C4-2B (cell line): ENCODE data around the gene AHCTF1.

Experiments
- H3K27ac ChIP-seq: fragments of 450-650 bp; 2 replicates; pipeline ENCODE4 v1.5.1; 2017
- CTCF ChIP-seq: fragments of 450-650 bp; conservative IDR thresholded peaks from 2 replicates; pipeline ENCODE4 v1.5.1; 2017; ENCODE audit warnings: mild to moderate bottlenecking
- ZFX ChIP-seq: fragments of 450-650 bp; IDR thresholded peaks from 2 replicates; pipeline ENCODE4 v1.6.1; 2017

The AHCTF1 gene

GRCh38 chr1:246959944-246960693 is 28.4 kb upstream of the AHCTF1 start:
- no peak for TF ChIP-seq ZFX
- no peak for TF ChIP-seq CTCF
- H3K27ac ChIP-seq = no peak overlapping the region

GRCh38 chr1:246954126-246954525 is 22.4 kb upstream of the AHCTF1 start:
- no peak for TF ChIP-seq ZFX
- TF ChIP-seq CTCF = no peak
- no peak overlapping the region for H3K27ac ChIP-seq

GRCh38 chr1:246951413-246951812 is 19.7 kb upstream of the AHCTF1 start:
- no peak overlapping the region for H3K27ac ChIP-seq
- TF ChIP-seq ZFX = no peak
- no peak for TF ChIP-seq CTCF

- TF ChIP-seq CTCF = no peak
- TF ChIP-seq ZFX = no peak
- H3K27ac ChIP-seq = no peak overlapping the region
Observed at GRCh38 chr1:246949956-246950355, 18.2 kb upstream of the AHCTF1 start.

DNA sequence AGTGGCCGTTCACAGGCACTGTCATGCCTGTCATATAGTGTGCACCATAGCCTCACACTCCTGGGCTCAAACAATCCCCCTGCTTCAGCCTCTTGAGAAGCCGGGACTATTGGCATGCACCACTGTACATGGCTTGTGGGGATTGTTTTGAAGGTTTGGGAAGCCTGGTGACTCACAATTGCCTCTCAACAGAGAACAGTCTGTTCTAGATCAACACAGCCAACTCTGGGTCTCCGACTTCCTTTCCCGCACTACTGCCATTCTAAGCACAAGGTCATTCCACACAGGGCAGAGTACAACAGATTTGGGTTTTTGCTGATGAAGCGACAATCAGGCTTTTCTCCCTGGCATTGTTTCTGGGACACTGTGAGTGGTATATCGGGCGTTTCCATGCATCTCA is 15.5 kb upstream of the AHCTF1 start:
- no peak overlapping the region for H3K27ac ChIP-seq
- TF ChIP-seq ZFX (no peak), CTCF (no peak)

GRCh38 chr1:246946366-246946765 is 14.6 kb upstream of the AHCTF1 start:
- TF ChIP-seq ZFX = no peak
- TF ChIP-seq CTCF = no peak
- H3K27ac ChIP-seq = no peak overlapping the region

- H3K27ac ChIP-seq = no peak overlapping the region
- TF ChIP-seq CTCF (no peak), ZFX (no peak)
Observed at GRCh38 chr1:246934765-246935164, 3.0 kb upstream of the AHCTF1 start.
